HG03159 (cell line): ENCODE measurements around the gene NGDN.

Source experiments
- ATAC-seq: cut with Tn5 transposase; IDR thresholded peaks from one replicate; pipeline ENCODE4 v1.9.1; 2021; ENCODE audit warnings: mild to moderate bottlenecking, moderate library complexity; ENCODE audit not compliant: unreplicated experiment

Gene NGDN

GRCh38 chr14:23520899-23521533 is 51.5 kb downstream of the NGDN start:
- ATAC-seq, result no peak

DNA sequence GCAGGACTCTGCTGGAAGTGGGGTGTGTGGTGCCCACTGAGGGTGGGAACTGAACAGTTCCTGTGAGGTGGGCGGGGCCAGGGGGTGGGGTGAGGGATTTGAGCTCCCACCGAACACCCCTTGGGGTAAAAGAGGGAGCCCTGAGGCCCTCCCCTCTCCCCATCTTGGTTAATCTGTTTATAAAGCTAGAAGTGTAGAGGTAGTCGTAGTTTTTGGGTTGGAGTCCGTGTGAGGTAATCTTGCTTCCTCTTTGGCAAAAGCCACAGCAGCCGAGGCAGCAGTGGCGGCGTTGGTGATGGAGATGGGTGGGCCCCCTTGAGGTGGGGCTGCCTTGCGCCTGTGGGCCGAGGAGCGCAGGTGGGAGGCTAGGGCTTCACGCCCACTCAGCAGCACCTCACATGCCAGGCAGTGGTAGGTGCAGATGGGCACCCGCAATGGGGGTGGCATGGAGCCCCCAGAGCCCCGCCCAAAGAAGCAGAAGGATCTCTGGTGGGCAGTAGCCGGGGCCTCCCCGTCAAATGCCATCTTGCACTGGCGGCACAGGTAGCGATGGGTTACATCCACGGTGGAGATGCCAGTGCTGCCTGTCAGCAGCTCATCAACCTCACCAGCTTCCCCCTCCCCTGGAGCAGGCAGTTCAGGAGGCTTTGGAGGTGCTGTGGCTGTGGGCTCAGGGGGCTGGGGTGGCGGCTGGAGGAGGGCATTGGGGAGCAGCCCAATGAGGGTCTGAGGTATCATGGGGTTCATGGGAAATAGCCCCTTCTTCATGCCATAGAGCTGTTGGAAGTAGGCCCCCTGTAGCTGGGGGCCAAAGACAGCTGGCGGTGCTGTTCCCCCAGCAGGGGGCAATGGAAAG is 52.5 kb downstream of the NGDN start:
- ATAC-seq, result no peak

DNA sequence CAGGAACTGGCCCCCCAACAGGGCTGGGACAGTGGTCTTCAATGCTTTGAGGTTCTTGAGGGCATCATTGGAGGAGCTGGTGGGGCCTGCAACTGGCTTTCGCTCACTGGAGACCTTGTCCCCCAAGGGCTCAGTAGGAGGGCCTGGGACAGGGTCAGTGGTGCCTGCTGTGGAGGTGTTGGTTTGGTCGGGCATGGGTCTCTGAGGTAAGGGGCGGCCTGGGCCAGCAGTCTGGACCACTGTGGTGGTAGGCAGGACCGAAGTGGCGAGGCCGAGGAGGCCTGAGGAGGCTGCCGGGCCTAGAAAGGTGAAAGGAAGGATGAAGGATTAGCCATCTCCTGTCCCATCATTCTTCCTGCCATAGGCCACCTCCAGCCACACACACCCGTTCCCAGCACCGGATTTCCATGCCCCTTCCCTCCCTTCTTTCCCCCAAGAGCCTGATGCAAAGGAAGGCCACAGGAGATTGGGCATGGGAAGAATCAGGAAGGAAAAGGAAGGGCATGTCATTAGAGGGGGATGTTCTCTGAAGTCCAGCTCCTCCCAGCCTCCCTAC is 53.2 kb downstream of the NGDN start:
- ATAC-seq, result no peak

- ATAC-seq, result no peak
These were observed 53.9 kb downstream of the NGDN start for GRCh38 chr14:23523229-23524016.

- no peak for ATAC-seq
These were observed 55.5 kb downstream of the NGDN start for GRCh38 chr14:23524954-23525353.

DNA sequence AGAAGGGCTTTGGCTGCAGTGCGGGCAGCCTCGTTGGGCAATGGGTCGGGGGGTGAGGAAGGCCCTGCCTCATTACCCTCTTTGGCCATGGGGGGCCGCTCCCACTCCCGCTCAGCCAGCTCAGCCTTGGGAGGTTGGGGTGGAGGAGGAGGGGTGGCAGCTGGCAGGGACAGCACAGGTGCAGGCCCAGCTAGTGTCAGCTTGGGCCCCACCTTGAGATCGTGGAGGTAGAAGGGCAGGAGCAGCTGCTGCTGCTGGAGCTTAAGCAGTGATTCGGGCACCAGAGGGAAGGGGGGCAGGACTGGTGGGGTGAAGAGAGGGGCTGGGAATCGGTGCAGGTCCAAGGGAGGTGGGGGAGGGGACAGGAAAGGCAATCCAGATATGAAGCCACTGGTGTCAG is 56.1 kb downstream of the NGDN start:
- ATAC-seq, result no peak
